GM23338 (cell line): ENCODE measurements around the gene KIF6. TPM values are rescaled to one million over a fixed set of nuclear protein-coding genes. Genes with fewer than 3 reads are reported as not detected.
A peak's percentile ranks its signal among the peaks of the same experiment; 100 is the strongest.

Experiments
- ATAC-seq: fragments of 200-7000 bp; cut with Tn5 transposase; 3 replicates; pipeline ENCODE4 v1.9.1; 2020
- DNase-seq: peaks from one replicate; pipeline ENCODE4 v3.0.0-alpha.2; 2015; ENCODE audit warnings: low spot score
- H2AFZ ChIP-seq: fragments of 200-600 bp; sonication (generic); 2 replicates; pipeline ENCODE4 v1.8.0; 2016; ENCODE audit warnings: antibody characterized with exemption, mild to moderate bottlenecking, moderate library complexity
- H3F3A ChIP-seq: fragments of 200-600 bp; sonication (generic); replicated peaks from 2 replicates; pipeline ENCODE4 v1.8.0; 2017; ENCODE audit warnings: antibody characterized with exemption, mixed run types, low read depth
- H3K27ac ChIP-seq: fragments of 200-600 bp; sonication (generic); 2 replicates; pipeline ENCODE4 v1.6.1; 2016; ENCODE audit warnings: low read depth
- H3K27me3 ChIP-seq: fragments of 200-600 bp; sonication (generic); 2 replicates; pipeline ENCODE4 v1.8.0; 2016; ENCODE audit warnings: mild to moderate bottlenecking, mixed run types, moderate library complexity; ENCODE audit not compliant: insufficient read depth
- H3K36me3 ChIP-seq: fragments of 200-600 bp; sonication (generic); 2 replicates; pipeline ENCODE4 v1.8.0; 2016; ENCODE audit warnings: mild to moderate bottlenecking; ENCODE audit not compliant: insufficient read depth
- H3K4me1 ChIP-seq: fragments of 200-600 bp; sonication (generic); 2 replicates; pipeline ENCODE4 v1.8.0; 2016; ENCODE audit warnings: mild to moderate bottlenecking, moderate library complexity; ENCODE audit not compliant: insufficient read depth
- H3K4me2 ChIP-seq: fragments of 200-600 bp; sonication (generic); 2 replicates; pipeline ENCODE4 v1.7.1; 2017; ENCODE audit warnings: mixed run types
- H3K4me3 ChIP-seq: fragments of 200-600 bp; sonication (generic); 2 replicates; pipeline ENCODE4 v1.6.1; 2016; ENCODE audit warnings: mixed run types
- H3K79me2 ChIP-seq: fragments of 200-600 bp; sonication (generic); replicated peaks from 2 replicates; pipeline ENCODE4 v1.8.0; 2017; ENCODE audit warnings: mild to moderate bottlenecking; ENCODE audit not compliant: insufficient read depth
- H3K9me2 ChIP-seq: fragments of 200-600 bp; sonication (generic); 2 replicates; pipeline ENCODE4 v1.8.0; 2017; ENCODE audit not compliant: insufficient read depth
- H4K20me1 ChIP-seq: fragments of 200-600 bp; sonication (generic); replicated peaks from 2 replicates; pipeline ENCODE4 v1.8.0; 2017; ENCODE audit warnings: mild to moderate bottlenecking; ENCODE audit not compliant: insufficient read depth
- H3K27ac Mint-ChIP-seq: 2 replicates; pipeline ENCODE4 v1.8.0; 2020; ENCODE audit warnings: inconsistent platforms, mild to moderate bottlenecking, moderate library complexity, mixed read lengths
- H3K27me3 Mint-ChIP-seq: 3 replicates; pipeline ENCODE4 v1.8.0; 2022; ENCODE audit warnings: low read depth, mild to moderate bottlenecking, moderate library complexity, mixed read lengths, inconsistent platforms; ENCODE audit not compliant: insufficient read depth, poor library complexity
- H3K36me3 Mint-ChIP-seq: 3 replicates; pipeline ENCODE4 v1.8.0; 2021; ENCODE audit warnings: low read depth, mild to moderate bottlenecking, inconsistent platforms, moderate library complexity, mixed read lengths
- H3K4me1 Mint-ChIP-seq: 3 replicates; pipeline ENCODE4 v1.8.0; 2020; ENCODE audit warnings: mild to moderate bottlenecking, inconsistent platforms, mixed read lengths
- H3K4me3 Mint-ChIP-seq: 3 replicates; pipeline ENCODE4 v1.8.0; 2021; ENCODE audit warnings: moderate library complexity, mild to moderate bottlenecking, inconsistent platforms, mixed read lengths
- H3K9me3 Mint-ChIP-seq: 3 replicates; pipeline ENCODE4 v1.8.0; 2020; ENCODE audit warnings: moderate library complexity, mild to moderate bottlenecking, inconsistent platforms, mixed read lengths
- CREB1 ChIP-seq: fragments of 250-450 bp; sonication (Bioruptor Pico); IDR thresholded peaks from 2 replicates; pipeline ENCODE4 v1.5.0; 2020; ENCODE audit warnings: low read depth, mild to moderate bottlenecking, moderate library complexity
- CTCF ChIP-seq, 2 experiments: fragments of 200-600 bp in 1 of 2; sonication (generic) in 1 of 2; conservative IDR thresholded peaks; 2 replicates each; pipeline versions ENCODE4 v1.5.1 to v1.6.1; 2016 to 2017; ENCODE audit warnings: antibody characterized with exemption in 2 of 2, low read depth in 2 of 2, mild to moderate bottlenecking in 2 of 2, moderate library complexity in 1 of 2
- EZH2 ChIP-seq: fragments of 200-600 bp; sonication (generic); IDR thresholded peaks from one replicate; pipeline ENCODE4 v1.8.0; 2017; ENCODE audit warnings: antibody characterized with exemption, mild to moderate bottlenecking, low read depth; ENCODE audit not compliant: unreplicated experiment
- EZH2phosphoT487 ChIP-seq: fragments of 200-600 bp; sonication (generic); IDR thresholded peaks from one replicate; pipeline ENCODE4 v1.8.1; 2018; ENCODE audit warnings: antibody characterized with exemption; ENCODE audit not compliant: unreplicated experiment
- JUNB ChIP-seq: IDR thresholded peaks from one replicate; pipeline ENCODE4 v1.6.1; 2016; ENCODE audit warnings: antibody characterized with exemption; ENCODE audit not compliant: unreplicated experiment
- NANOG ChIP-seq: IDR thresholded peaks from 2 replicates; pipeline ENCODE4 v1.6.1; 2016; ENCODE audit warnings: antibody characterized with exemption, borderline replicate concordance
- POLR2AphosphoS5 ChIP-seq: IDR thresholded peaks from 2 replicates; pipeline ENCODE4 v1.6.1; 2016; ENCODE audit warnings: antibody characterized with exemption, low read depth
- REST ChIP-seq: IDR thresholded peaks from one replicate; pipeline ENCODE4 v1.6.1; 2018; ENCODE audit warnings: antibody characterized with exemption; ENCODE audit not compliant: unreplicated experiment
- STAT1 ChIP-seq: IDR thresholded peaks from one replicate; pipeline ENCODE4 v1.6.1; 2016; ENCODE audit warnings: antibody characterized with exemption; ENCODE audit not compliant: unreplicated experiment
- ZNF114 ChIP-seq: fragments of 250-450 bp; sonication (Bioruptor Pico); IDR thresholded peaks from 2 replicates; pipeline ENCODE4 v1.5.0; 2020; ENCODE audit warnings: mild to moderate bottlenecking, moderate library complexity
- ZNF331 ChIP-seq: fragments of 250-450 bp; sonication (Bioruptor Pico); IDR thresholded peaks from 2 replicates; pipeline ENCODE4 v1.5.0; 2020; ENCODE audit warnings: low read depth, mild to moderate bottlenecking, moderate library complexity
- ZNF462 ChIP-seq: fragments of 250-450 bp; sonication (Bioruptor Pico); IDR thresholded peaks from 2 replicates; pipeline ENCODE4 v1.5.0; 2020; ENCODE audit warnings: mild to moderate bottlenecking, moderate library complexity
- polyA plus RNA-seq: library from polyadenylated mRNA; unstranded; fragments of >200 nt; fragmentation: Nextera tagmentation; extraction: Ambion mirVana; gene quantifications from 2 replicates; pipeline ENCODE4 v1.2.1, GENCODE V29; 2016
- total RNA-seq: library from RNA; depleted of rRNA; stranded (reverse); fragments of >200 nt; shearing (Covaris generic); gene quantifications from 2 replicates; pipeline ENCODE4 v1.2.3, GENCODE V29; 2014
- TF ChIP-seq, protein P1 (sequence below): IDR thresholded peaks from 2 replicates; pipeline ENCODE4 v1.6.1; 2016; ENCODE audit warnings: antibody characterized with exemption

KIF6 gene
- total and polyA plus RNA-seq, 2 experiments from 2014 or later = 0.87 to 1.7 TPM

- Histone ChIP-seq H2AFZ (0 out of 2 replicates have a peak overlapping the region, but pooled peaks have one; percentile 10), H3K4me1 (0 out of 2 replicates have a peak, but pooled peaks cover 5% of the 10 kb centered on the region), H3F3A (no peaks in the 10 kb centered on the region), H3K4me2 (no peak overlapping the region), H3K4me3 (no peak overlapping the region), H3K36me3 (no peaks in the 10 kb centered on the region), H4K20me1 (no peaks in the 10 kb centered on the region), H3K79me2 (no peaks in the 10 kb centered on the region), H3K27me3 (no peaks in the 10 kb centered on the region), H3K9me2 (peaks cover 3% of the 10 kb centered on the region; the same call in 1 of the 2 replicates), H3K27ac (no peak overlapping the region)
- Mint-ChIP-seq H3K4me1 (peaks cover 19% of the 10 kb centered on the region), H3K9me3 (no peaks in the 10 kb centered on the region; the same call in 2 of the 3 replicates), H3K27ac (no peak overlapping the region), H3K36me3 (no peaks in the 10 kb centered on the region; the same call in 2 of the 3 replicates), H3K4me3 (no peak overlapping the region), H3K27me3 (no peaks in the 10 kb centered on the region)
- DNase-seq (no peak), ATAC-seq (no peak; the same call in 2 of the 3 replicates)
- TF ChIP-seq ZNF331 = no peak
- no peak for TF ChIP-seq EZH2
- no peak for TF ChIP-seq ZNF114 (CRISPR knock-in tag)
- no peak for TF ChIP-seq CTCF (conservative IDR thresholded peaks at IDR 0.05; ENCODE audit: low read depth in 2 of 2)
- TF ChIP-seq, protein P1, sequence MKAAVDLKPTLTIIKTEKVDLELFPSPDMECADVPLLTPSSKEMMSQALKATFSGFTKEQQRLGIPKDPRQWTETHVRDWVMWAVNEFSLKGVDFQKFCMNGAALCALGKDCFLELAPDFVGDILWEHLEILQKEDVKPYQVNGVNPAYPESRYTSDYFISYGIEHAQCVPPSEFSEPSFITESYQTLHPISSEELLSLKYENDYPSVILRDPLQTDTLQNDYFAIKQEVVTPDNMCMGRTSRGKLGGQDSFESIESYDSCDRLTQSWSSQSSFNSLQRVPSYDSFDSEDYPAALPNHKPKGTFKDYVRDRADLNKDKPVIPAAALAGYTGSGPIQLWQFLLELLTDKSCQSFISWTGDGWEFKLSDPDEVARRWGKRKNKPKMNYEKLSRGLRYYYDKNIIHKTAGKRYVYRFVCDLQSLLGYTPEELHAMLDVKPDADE = no peak
- TF ChIP-seq REST = no peak
- no peak for TF ChIP-seq JUNB
- no peak for TF ChIP-seq CREB1
- TF ChIP-seq NANOG = no peak
- TF ChIP-seq ZNF462 (CRISPR knock-in tag) = no peak
- no peak for TF ChIP-seq EZH2phosphoT487
- no peak for TF ChIP-seq POLR2AphosphoS5
- TF ChIP-seq STAT1 = no peak
These were observed 292.7 kb downstream of the KIF6 start for GRCh38 chr6:39432330-39433025.
